Measurements from ENCODE around the gene INO80B.

DNA sequence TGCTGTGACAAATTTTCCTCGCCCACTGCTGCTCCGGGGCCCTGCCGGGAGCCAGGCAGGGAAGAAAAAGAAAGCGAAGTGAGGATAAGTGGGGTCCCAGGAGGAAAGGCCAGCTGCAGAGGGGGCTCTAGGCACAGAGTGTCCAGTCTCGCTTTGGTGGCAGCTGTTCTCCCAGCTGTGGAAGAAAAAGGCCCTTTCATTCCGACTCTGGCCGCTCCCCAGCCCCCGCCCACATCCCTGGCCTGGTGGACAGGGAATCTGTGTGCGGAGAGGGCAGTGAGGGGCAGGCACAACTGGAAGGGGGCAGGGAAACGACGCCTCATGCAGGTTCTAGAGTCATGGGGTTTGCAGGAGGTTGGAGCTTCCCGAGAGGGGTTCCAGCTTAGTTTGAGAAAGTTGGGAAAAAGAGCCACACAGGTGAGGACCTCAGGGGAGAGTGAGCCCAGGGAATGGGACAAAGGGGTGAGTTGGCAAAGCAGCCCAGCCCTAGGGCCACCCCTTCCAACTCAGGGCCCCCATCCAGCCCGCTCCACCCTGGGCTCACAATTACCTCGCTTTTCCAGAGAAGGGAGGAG, 15.0 kb upstream of the INO80B start:
- TF ChIP-seq ZNF274 (IDR thresholded peaks at IDR 0.05; ENCODE audit: low read depth, low read length) (no peak), EZH2 (IDR thresholded peaks at IDR 0.05) (no peak), SIN3A (IDR thresholded peaks at IDR 0.05; ENCODE audit: low read depth) (no peak), POLR2A (IDR thresholded peaks at IDR 0.05; ENCODE audit: borderline replicate concordance, extremely low read depth, insufficient read depth, insufficient read length) (no peak), ZFX (IDR thresholded peaks at IDR 0.05) (no peak), POLR2AphosphoS5 (IDR thresholded peaks at IDR 0.05; ENCODE audit: low read depth, low read length) (no peak), ATF3 (IDR thresholded peaks at IDR 0.05) (no peak)
- TF ChIP-seq, protein P1, sequence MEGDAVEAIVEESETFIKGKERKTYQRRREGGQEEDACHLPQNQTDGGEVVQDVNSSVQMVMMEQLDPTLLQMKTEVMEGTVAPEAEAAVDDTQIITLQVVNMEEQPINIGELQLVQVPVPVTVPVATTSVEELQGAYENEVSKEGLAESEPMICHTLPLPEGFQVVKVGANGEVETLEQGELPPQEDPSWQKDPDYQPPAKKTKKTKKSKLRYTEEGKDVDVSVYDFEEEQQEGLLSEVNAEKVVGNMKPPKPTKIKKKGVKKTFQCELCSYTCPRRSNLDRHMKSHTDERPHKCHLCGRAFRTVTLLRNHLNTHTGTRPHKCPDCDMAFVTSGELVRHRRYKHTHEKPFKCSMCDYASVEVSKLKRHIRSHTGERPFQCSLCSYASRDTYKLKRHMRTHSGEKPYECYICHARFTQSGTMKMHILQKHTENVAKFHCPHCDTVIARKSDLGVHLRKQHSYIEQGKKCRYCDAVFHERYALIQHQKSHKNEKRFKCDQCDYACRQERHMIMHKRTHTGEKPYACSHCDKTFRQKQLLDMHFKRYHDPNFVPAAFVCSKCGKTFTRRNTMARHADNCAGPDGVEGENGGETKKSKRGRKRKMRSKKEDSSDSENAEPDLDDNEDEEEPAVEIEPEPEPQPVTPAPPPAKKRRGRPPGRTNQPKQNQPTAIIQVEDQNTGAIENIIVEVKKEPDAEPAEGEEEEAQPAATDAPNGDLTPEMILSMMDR (IDR thresholded peaks at IDR 0.05 in 2 of 3, conservative IDR thresholded peaks at IDR 0.05 in 1 of 3; ENCODE audit: borderline replicate concordance in 1 of 3, insufficient read depth in 1 of 3, low read depth in 2 of 3, low read length in 2 of 3), result no peak

Measured in HCT116 (cell line).